GM21619 (cell line): ENCODE measurements around the gene ARHGEF7.

ENCODE experiments used
- ATAC-seq: cut with Tn5 transposase; IDR thresholded peaks from one replicate; pipeline ENCODE4 v1.9.1; 2021; ENCODE audit not compliant: unreplicated experiment

ARHGEF7 gene

GRCh38 chr13:111322001-111322915 lies 207.1 kb downstream of the ARHGEF7 start:
- ATAC-seq = no peak

DNA sequence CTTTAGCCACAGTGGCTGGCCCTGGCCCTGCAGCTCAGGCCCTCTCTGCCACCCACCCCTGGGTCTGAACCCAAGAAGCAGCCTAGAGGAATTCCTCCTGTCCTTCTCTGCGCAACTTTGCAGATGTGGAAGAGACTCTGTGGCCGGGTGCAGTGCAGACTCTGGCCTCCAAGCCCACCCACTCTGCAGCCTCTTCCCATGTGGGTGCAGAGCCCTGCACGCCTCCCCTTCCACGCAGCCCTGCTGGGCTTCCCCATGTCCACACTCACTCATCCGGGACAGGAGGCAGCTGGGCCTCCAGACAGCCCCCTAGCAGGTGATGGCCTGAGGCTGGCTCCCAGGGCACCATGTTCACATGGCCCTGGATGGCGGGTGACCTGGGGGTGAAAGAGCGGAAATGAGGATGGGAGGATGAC lies 207.8 kb downstream of the ARHGEF7 start:
- no peak for ATAC-seq

- ATAC-seq = no peak
These were observed 208.4 kb downstream of the ARHGEF7 start for GRCh38 chr13:111323549-111323948.

- ATAC-seq = no peak
These were observed 209.0 kb downstream of the ARHGEF7 start for GRCh38 chr13:111323950-111324651.

DNA sequence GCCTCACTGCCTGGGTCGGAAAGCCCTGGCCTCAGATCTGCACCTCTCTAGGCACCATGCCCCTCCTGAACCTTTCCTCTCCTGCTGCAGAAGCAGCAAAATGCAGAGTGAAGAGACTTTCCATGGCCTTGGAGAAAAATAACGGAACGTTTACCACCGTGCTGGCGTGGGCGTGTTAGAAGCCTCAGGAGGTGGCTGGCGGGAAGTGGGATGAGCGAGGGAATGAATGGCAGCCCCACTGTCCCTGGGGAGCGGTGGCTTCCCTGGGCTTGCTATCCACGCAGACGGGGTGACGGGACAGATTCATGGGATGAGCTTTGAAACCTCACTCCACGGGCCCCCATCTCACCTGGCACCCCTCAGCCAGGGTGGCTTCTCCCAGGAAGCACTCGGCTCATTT lies 209.6 kb downstream of the ARHGEF7 start:
- ATAC-seq = no peak

DNA sequence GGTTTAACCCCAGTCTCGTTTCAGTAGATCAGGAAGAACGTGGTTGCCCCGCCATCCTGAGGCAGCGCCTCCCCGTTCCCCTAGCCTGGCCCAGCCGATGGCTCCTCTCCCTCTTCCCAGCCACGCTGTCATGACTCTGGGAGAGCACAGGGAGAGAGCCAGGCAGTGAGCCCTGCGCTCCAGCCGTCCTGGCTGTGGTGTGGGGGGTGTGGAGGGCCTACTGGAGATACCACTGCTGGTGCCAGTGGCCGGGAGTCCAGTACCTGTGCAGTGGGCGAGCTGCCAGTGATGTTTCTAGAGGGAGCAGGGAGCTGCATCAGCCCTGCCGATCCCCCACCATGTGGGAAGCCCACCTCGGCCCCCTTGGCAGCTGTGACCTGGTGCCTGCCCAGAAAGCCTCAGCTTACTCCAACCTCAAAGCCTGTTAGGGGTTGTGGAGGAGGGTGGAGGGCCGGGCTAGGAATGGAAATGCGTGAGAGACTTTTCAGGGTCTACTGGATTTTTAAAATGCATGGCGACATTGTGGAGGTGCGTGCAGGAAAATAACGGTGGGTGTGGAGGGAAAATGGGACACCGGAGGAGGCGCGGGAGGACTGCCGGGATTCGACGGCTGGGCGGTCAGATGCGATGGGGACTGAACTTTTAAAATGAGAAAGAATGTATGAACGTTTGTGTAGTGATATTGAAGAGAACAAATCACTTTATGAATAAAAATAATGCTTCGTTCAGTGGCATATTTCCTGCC lies 210.2 kb downstream of the ARHGEF7 start:
- no peak for ATAC-seq

GRCh38 chr13:111325941-111326620 lies 211.0 kb downstream of the ARHGEF7 start:
- no peak for ATAC-seq

DNA sequence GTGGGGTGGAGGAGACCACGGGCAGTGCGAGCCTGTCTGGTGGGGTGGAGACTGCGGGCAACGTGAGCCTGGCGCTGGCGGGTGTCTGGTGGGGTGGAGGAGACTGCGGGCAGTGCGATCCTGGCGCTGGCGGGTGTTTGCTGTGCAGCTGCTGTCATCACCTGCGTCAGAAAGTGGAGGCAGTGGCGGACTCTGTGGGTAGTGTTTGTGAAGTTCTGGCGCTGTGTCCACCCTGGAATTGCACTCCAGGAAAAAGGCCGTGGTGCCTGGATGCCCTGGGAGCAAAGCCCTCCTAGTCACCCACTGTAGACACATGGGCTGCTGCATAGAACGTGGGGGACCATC lies 211.5 kb downstream of the ARHGEF7 start:
- no peak for ATAC-seq

GRCh38 chr13:111326981-111327642 lies 212.0 kb downstream of the ARHGEF7 start:
- no peak for ATAC-seq

GRCh38 chr13:111327730-111328573 lies 212.8 kb downstream of the ARHGEF7 start:
- ATAC-seq = no peak

DNA sequence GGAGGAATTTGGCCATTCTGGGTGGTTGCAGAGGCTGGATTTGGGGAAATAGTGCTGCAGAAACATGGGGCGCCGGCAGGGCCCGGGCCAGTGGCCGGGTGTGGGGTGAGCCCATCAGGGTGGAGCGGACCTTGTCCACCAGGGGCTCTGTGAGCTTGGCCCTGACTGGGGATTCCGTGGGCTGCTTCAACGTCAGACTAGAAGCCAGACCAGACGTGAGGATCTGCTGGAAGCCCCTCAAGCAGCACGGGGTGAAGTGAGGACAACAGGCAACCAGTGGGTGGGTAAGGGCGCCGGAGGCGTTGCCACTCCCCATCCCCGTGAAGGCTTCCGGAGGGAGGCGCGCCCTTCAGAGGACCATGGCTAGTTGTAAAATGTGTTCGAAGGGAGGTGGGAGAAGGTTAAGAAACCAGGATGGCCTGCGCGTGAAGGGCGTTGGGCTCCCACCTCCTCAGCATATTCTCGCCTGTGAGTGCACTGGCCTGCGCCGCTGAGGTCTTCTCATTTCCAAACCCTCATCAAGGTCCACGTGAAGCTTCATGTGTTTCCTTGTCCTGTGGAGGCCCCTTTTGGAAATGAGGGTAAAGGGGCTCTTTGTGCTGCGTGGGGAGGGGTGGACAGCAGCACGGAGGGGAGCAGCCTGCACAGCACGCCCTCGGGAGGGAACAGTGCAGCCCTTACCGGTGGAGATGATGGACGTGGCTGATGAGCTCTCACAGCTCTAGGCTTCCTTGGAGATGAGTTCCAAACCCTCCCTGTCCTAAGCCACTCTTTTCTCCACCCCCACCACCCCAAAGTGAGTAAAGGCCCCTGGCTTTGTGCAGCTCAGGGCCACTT lies 213.7 kb downstream of the ARHGEF7 start:
- ATAC-seq = no peak

DNA sequence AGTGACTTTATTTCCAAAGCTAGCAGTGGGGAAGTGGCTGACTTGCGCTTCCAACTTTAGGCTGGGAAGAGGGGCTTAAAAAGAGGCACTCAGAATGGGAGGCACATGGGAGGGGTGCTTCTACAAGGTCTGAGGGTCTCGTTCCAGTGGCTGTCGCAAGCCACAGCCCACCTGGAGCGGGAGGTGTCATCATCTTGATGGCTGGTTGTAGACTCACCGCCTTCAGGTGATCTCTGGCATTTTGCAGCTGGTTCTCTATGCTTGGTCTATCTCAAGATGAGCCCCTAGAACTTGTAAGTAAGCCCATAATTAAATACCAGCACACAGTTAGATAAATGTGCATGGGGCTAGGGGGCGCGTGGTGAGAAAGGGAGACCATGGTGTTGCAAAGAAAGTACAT lies 214.5 kb downstream of the ARHGEF7 start:
- ATAC-seq = no peak

DNA sequence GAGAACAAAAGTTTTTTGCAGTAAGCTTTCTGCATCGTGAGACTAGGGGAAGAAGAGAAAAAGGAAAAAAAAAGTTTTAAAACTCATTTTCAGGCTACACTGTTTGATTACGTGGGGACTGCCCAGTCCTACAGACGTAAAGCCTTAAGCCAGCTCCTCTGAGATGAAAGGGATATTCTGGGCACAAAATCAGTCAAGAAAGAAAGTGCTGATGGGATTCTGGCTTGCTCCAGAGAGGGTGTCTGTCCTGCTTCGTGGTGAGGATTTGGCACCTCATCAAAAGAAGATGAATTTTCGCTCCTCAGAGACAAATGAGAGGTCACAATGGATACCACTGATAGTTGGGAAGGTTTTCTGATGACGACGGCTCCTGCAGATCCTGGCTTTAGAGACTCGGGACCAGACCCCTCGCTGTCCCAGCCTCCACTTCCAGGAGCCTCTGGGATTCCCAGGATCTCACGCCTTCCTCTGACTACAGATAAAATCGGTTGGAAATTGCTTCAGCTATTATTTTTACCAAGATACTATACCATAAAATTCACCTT lies 215.0 kb downstream of the ARHGEF7 start:
- no peak for ATAC-seq

DNA sequence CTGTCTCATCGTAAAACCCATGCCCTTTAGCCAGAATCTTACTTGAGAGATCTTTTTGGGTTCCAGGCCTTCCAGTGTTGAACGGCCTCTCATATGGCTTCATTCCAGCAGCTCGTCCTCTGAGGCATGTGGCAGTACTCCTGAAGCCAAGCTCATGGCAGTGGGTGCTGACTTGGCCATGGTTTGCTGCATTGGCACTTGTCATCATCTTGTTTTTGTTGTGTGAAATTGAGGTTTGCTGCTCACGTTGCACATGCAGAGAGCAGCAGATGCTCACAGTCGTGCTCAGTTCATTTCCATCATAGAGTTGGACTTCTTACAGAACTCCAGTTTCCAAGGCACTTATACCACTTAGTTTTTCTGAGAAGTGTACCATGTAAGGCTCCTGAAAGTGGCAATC lies 220.2 kb downstream of the ARHGEF7 start:
- ATAC-seq = no peak

GRCh38 chr13:111336666-111337065 lies 221.6 kb downstream of the ARHGEF7 start:
- no peak for ATAC-seq

DNA sequence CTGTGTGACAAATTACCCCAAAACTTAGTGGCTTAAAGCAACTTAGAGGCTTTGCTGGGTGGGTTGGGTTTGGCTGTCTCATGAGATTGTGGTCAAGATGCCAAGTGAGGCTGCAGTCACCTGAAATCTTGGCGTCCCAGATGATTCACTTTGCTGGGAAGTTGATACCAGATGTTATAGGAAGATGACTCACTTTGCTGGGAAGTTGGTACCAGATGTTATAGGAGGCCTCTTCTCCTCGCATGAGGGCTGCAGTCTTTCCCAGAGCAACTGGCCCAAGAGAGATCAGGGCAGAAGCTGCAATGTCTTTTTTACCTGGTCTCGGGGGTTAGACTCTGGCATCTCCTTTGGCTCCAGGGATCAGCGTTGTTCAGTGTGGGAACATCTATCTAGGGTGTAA lies 222.1 kb downstream of the ARHGEF7 start:
- ATAC-seq = no peak

GRCh38 chr13:111337741-111338140 lies 222.6 kb downstream of the ARHGEF7 start:
- no peak for ATAC-seq

GRCh38 chr13:111338841-111339240 lies 223.7 kb downstream of the ARHGEF7 start:
- no peak for ATAC-seq
